Esophagus (tissue), 2 donors: ENCODE measurements around the gene CDH15. TPM values are rescaled to one million over a fixed set of nuclear protein-coding genes. Genes with fewer than 3 reads are reported as not detected.

Experiments
- H3K27ac ChIP-seq, 2 donors: one replicate each; pipeline ENCODE4 v1.5.1; 2013; ENCODE audit warnings: low read depth in 2 of 2, mild to moderate bottlenecking in 2 of 2, inconsistent platforms in 1 of 2, low read length in 1 of 2, moderate library complexity in 1 of 2
- H3K27me3 ChIP-seq, 2 donors: one replicate each; pipeline ENCODE4 v1.6.1; 2013; ENCODE audit warnings: low read length in 2 of 2, control low read depth in 1 of 2, mild to moderate bottlenecking in 1 of 2; ENCODE audit not compliant: insufficient read depth in 2 of 2, control insufficient read depth in 1 of 2
- H3K36me3 ChIP-seq, 2 donors: one replicate each; pipeline ENCODE4 v1.6.1; 2013; ENCODE audit warnings: low read length in 1 of 2; ENCODE audit not compliant: control insufficient read depth in 2 of 2, insufficient read depth in 2 of 2
- H3K4me1 ChIP-seq, 2 donors: one replicate each; pipeline ENCODE4 v1.6.1; 2013; ENCODE audit warnings: low read length in 1 of 2; ENCODE audit not compliant: control insufficient read depth in 2 of 2, insufficient read depth in 2 of 2
- H3K4me3 ChIP-seq, 2 donors: one replicate each; pipeline ENCODE4 v1.5.1; 2013; ENCODE audit warnings: low read length in 2 of 2, mild to moderate bottlenecking in 2 of 2, low read depth in 1 of 2, moderate library complexity in 1 of 2
- H3K9me3 ChIP-seq, 2 donors: one replicate each; pipeline ENCODE4 v1.6.1; 2013; ENCODE audit warnings: mild to moderate bottlenecking in 2 of 2, low read depth in 1 of 2, low read length in 1 of 2, moderate library complexity in 1 of 2; ENCODE audit not compliant: control insufficient read depth in 2 of 2, insufficient read depth in 1 of 2
- WGBS, 2 donors: extraction: QIAGEN DNeasy Blood & Tissue Kit; methylation state at CpG; one replicate each; pipeline ENCODE4 v1.1.7; 2013; 5-methylcytosine and 5-hydroxymethylcytosine counted together
- polyA plus RNA-seq, 2 donors: library from polyadenylated mRNA; stranded (reverse); fragments of 200-250 nt; gene quantifications; one replicate each; pipeline ENCODE4 v1.2.3, GENCODE V29; 2013
- donor health status: healthy with polysubstance abuse.
- donor health status: Bipolar disorder and iron deficiency.

The CDH15 gene
- polyA plus RNA-seq, 2 donors, result not detected

GRCh38 chr16:89192956-89193575, 21.5 kb downstream of the CDH15 start:
- Histone ChIP-seq H3K36me3 (no peaks in the 10 kb centered on the region), H3K4me1 (peaks cover 3 to 4% of the 10 kb centered on the region in 2 donors), H3K27me3 (peaks cover 0 to 5% of the 10 kb centered on the region in 2 donors), H3K27ac (no peak overlapping the region), H3K9me3 (no peaks in the 10 kb centered on the region), H3K4me3 (no peak overlapping the region)
- WGBS, 2 donors, result 11 to 14% methylated on average over 38 to 39 of the region's 39 CpGs

- Histone ChIP-seq H3K9me3 (no peaks in the 10 kb centered on the region), H3K4me3 (no peak overlapping the region), H3K36me3 (no peaks in the 10 kb centered on the region), H3K27ac (no peak overlapping the region), H3K27me3 (peaks cover 0 to 5% of the 10 kb centered on the region in 2 donors), H3K4me1 (peaks cover 3 to 4% of the 10 kb centered on the region in 2 donors)
- 65 to 68% methylated on average over 36 to 38 of the region's 38 CpGs for WGBS, 2 donors
Measured at GRCh38 chr16:89193576-89194293, 22.2 kb downstream of the CDH15 start.

- 82 to 84% methylated on average over 45 of the region's 45 CpGs for WGBS, 2 donors
- Histone ChIP-seq H3K36me3 (no peaks in the 10 kb centered on the region), H3K4me3 (no peak overlapping the region), H3K27ac (no peak overlapping the region), H3K4me1 (peaks cover 3 to 4% of the 10 kb centered on the region in 2 donors), H3K9me3 (no peaks in the 10 kb centered on the region), H3K27me3 (peaks cover 0 to 5% of the 10 kb centered on the region in 2 donors)
Measured at GRCh38 chr16:89194340-89195311, 23.1 kb downstream of the CDH15 start.

- 79 to 88% methylated on average over 20 to 21 of the region's 21 CpGs for WGBS, 2 donors
- Histone ChIP-seq H3K27me3 (peaks cover 0 to 16% of the 10 kb centered on the region in 2 donors), H3K9me3 (no peaks in the 10 kb centered on the region), H3K4me3 (no peak overlapping the region), H3K27ac (no peak overlapping the region), H3K4me1 (peaks cover 3 to 4% of the 10 kb centered on the region in 2 donors), H3K36me3 (no peaks in the 10 kb centered on the region)
Measured at GRCh38 chr16:89195521-89196171, 24.1 kb downstream of the CDH15 start.

- no peaks in the 10 kb centered on the region for H3K9me3 ChIP-seq
- H3K4me3 ChIP-seq, result no peak overlapping the region
- 86 to 87% methylated on average over 13 of the region's 13 CpGs for WGBS, 2 donors
- no peak overlapping the region for H3K27ac ChIP-seq
- H3K27me3 ChIP-seq, result peaks cover 0 to 15% of the 10 kb centered on the region in 2 donors
- peaks cover 2 to 6% of the 10 kb centered on the region in 2 donors for H3K4me1 ChIP-seq
- H3K36me3 ChIP-seq, result no peaks in the 10 kb centered on the region
Measured at GRCh38 chr16:89197033-89197632, 25.6 kb downstream of the CDH15 start.

GRCh38 chr16:89197633-89198416, 26.3 kb downstream of the CDH15 start:
- Histone ChIP-seq H3K36me3 (no peaks in the 10 kb centered on the region), H3K27me3 (peaks cover 0 to 15% of the 10 kb centered on the region in 2 donors), H3K4me3 (no peak overlapping the region), H3K9me3 (peaks cover 0 to 6% of the 10 kb centered on the region in 2 donors), H3K27ac (no peak overlapping the region), H3K4me1 (peaks cover 0 to 3% of the 10 kb centered on the region in 2 donors)
- 83% methylated on average over 26 of the region's 26 CpGs for WGBS, 2 donors

- Histone ChIP-seq H3K27me3 (peaks cover 0 to 15% of the 10 kb centered on the region in 2 donors), H3K4me3 (no peak overlapping the region), H3K27ac (no peak overlapping the region), H3K9me3 (peaks cover 0 to 6% of the 10 kb centered on the region in 2 donors), H3K4me1 (peaks cover 0 to 3% of the 10 kb centered on the region in 2 donors), H3K36me3 (no peaks in the 10 kb centered on the region)
- WGBS, 2 donors, result 72 to 81% methylated on average over 28 of the region's 28 CpGs
Measured at GRCh38 chr16:89198417-89199240, 27.1 kb downstream of the CDH15 start.
